T-cell (primary cell): ENCODE data around the gene INHA. TPM values are rescaled to one million over a fixed set of nuclear protein-coding genes. Genes with fewer than 3 reads are reported as not detected.

Experiments
- ATAC-seq, 4 experiments: fragments of 200-7000 bp in 3 of 4; fragments of 150-1000 bp in 1 of 4; cut with Tn5 transposase; replicated peaks in 1 of 4; 1 replicate in 3 of 4; 2 replicates in 1 of 4; pipeline ENCODE4 v1.10.0; 2021; ENCODE audit warnings: moderate library complexity in 3 of 4, mild to moderate bottlenecking in 2 of 4, moderate number of reproducible peaks in 1 of 4
- CTCF ChIA-PET, 2 donors: fragments of 300-600 bp; sonication (Branson Sonifier 250); formaldehyde crosslinking; loops; one replicate each; lab custom pipeline; 2022; ENCODE audit warnings: antibody characterized with exemption in 2 of 2; lab: Charles Lee
- POLR2A ChIA-PET, 2 donors: fragments of 300-600 bp; sonication (Branson Sonifier 250); formaldehyde crosslinking; loops; one replicate each; lab custom pipeline; 2022; ENCODE audit warnings: antibody characterized with exemption in 2 of 2; lab: Charles Lee
- DNase-seq, 35 experiments: peaks; one replicate each; pipeline versions ENCODE4 v3.0.0 to v3.0.0-alpha.2; 2013 to 2023
- H3K27ac ChIP-seq: one replicate; pipeline ENCODE4 v1.5.1; 2013; ENCODE audit warnings: low read length
- H3K27me3 ChIP-seq, 2 experiments: replicated peaks in 1 of 2; 1 replicate in 1 of 2; 2 replicates in 1 of 2; pipeline versions ENCODE4 v1.6.1 to v1.7.0; 2013; ENCODE audit warnings: low read length in 1 of 2, mixed read lengths in 1 of 2; ENCODE audit not compliant: control insufficient read depth in 2 of 2, insufficient read depth in 2 of 2; ENCODE audit errors: extremely low read depth in 1 of 2
- H3K36me3 ChIP-seq, 2 donors: 1 replicate in 1 of 2; 2 replicates in 1 of 2; pipeline versions ENCODE4 v1.6.1 to v1.7.0; 2013; ENCODE audit warnings: low read length in 1 of 2; ENCODE audit not compliant: control insufficient read depth in 2 of 2, insufficient read depth in 1 of 2; ENCODE audit errors: extremely low read depth in 1 of 2
- H3K4me1 ChIP-seq, 2 experiments: 1 replicate in 1 of 2; 2 replicates in 1 of 2; pipeline versions ENCODE4 v1.6.1 to v1.7.0; 2013; ENCODE audit warnings: low read length in 2 of 2, mixed read lengths in 1 of 2; ENCODE audit not compliant: insufficient read depth in 2 of 2, control insufficient read depth in 1 of 2; ENCODE audit errors: extremely low read depth in 1 of 2
- H3K4me3 ChIP-seq, 2 donors: 1 replicate in 1 of 2; 2 replicates in 1 of 2; pipeline versions ENCODE4 v1.5.1 to v1.7.0; 2013; ENCODE audit warnings: mild to moderate bottlenecking in 2 of 2, low read length in 1 of 2, moderate library complexity in 1 of 2; ENCODE audit not compliant: control insufficient read depth in 1 of 2; ENCODE audit errors: extremely low read depth in 1 of 2
- H3K9me3 ChIP-seq: 2 replicates; pipeline ENCODE4 v1.7.0; 2013
- H3K27ac Mint-ChIP-seq, 2 donors: one replicate each; pipeline ENCODE4 v1.8.0; 2020 to 2021; ENCODE audit warnings: mild to moderate bottlenecking in 2 of 2, mixed read lengths in 2 of 2
- H3K27me3 Mint-ChIP-seq, 2 donors: one replicate each; pipeline ENCODE4 v1.8.0; 2021 to 2022; ENCODE audit warnings: mixed read lengths in 2 of 2
- H3K36me3 Mint-ChIP-seq: one replicate; pipeline ENCODE4 v1.8.0; 2021; ENCODE audit warnings: mixed read lengths
- H3K4me1 Mint-ChIP-seq, 3 donors: one replicate each; pipeline ENCODE4 v1.8.0; 2020 to 2022; ENCODE audit warnings: mixed read lengths in 3 of 3, mild to moderate bottlenecking in 1 of 3
- H3K4me3 Mint-ChIP-seq, 3 donors: one replicate each; pipeline ENCODE4 v1.8.0; 2020 to 2022; ENCODE audit warnings: mild to moderate bottlenecking in 3 of 3, mixed read lengths in 3 of 3, moderate library complexity in 3 of 3
- H3K9me3 Mint-ChIP-seq, 3 donors: one replicate each; pipeline ENCODE4 v1.8.0; 2020 to 2022; ENCODE audit warnings: mixed read lengths in 3 of 3
- WGBS: methylation state at CpG from one replicate; pipeline ENCODE4 v1.1.5; 2013; ENCODE audit warnings: missing lambda C conversion rate; ENCODE audit not compliant: insufficient coverage; 5-methylcytosine and 5-hydroxymethylcytosine counted together
- total RNA-seq, 35 experiments: library from RNA in 6 of 35; stranded (reverse) in 6 of 35; fragments of 120-200 nt in 1 of 35; gene quantifications; one replicate each; pipeline versions ENCODE4 v1.2.1 to v1.2.4 and lab custom pipeline; 2013 to 2026

INHA gene
- total RNA-seq, 5 donors from 2014 or later (not counting 1 experiment from before 2014, with no cell fraction given), result 0.16 TPM; not detected in 4

- ChIA-PET CTCF (interaction anchor here (0.5 to 1.0 kb wide), 3 partner anchors 36 to 222 kb away, joined by 3 to 8 read pairs (median 6); no protein-coding TSS in a partner anchor), POLR2A (no interaction called here)
- peaks cover 0 to 57% of the 10 kb centered on the region in 2 experiments for H3K27me3 ChIP-seq
- H3K9me3 ChIP-seq, result no peaks in the 10 kb centered on the region
- DNase-seq (no peak), ATAC-seq (no peak)
- H3K27ac ChIP-seq, result no peak overlapping the region
- Mint-ChIP-seq H3K27me3 (peaks cover 25 to 43% of the 10 kb centered on the region in 2 donors), H3K4me3 (no peak overlapping the region), H3K9me3 (no peaks in the 10 kb centered on the region), H3K27ac (no peak overlapping the region), H3K36me3 (no peaks in the 10 kb centered on the region), H3K4me1 (peaks cover 0 to 4% (median 0%) of the 10 kb centered on the region in 3 donors)
- H3K36me3 ChIP-seq, result no peaks in the 10 kb centered on the region
- peaks cover 0 to 7% of the 10 kb centered on the region in 2 experiments for H3K4me1 ChIP-seq
- 71% methylated on average over 1 of the region's 6 CpGs for WGBS
- no peak overlapping the region for H3K4me3 ChIP-seq
These were observed 3.7 kb downstream of the INHA start for GRCh38 chr2:219575566-219576504.

GRCh38 chr2:219576505-219577388 lies 4.6 kb downstream of the INHA start:
- Mint-ChIP-seq H3K4me3 (no peak overlapping the region), H3K27me3 (peaks cover 24 to 43% of the 10 kb centered on the region in 2 donors), H3K36me3 (no peaks in the 10 kb centered on the region), H3K4me1 (peaks cover 0 to 1% (median 0%) of the 10 kb centered on the region in 3 donors), H3K9me3 (no peaks in the 10 kb centered on the region), H3K27ac (no peak overlapping the region)
- peaks cover 0 to 49% of the 10 kb centered on the region in 2 experiments for H3K27me3 ChIP-seq
- DNase-seq, result no peak
- no peaks in the 10 kb centered on the region for H3K4me1 ChIP-seq
- ATAC-seq, result no peak
- POLR2A ChIA-PET, result no interaction called here
- 72% methylated on average over 4 of the region's 15 CpGs for WGBS
- H3K36me3 ChIP-seq, result no peaks in the 10 kb centered on the region
- CTCF ChIA-PET, result interaction anchor here in 1 of 2 donors (1.0 kb wide), 1 partner anchor 37 kb away, joined by 3 read pairs; no protein-coding TSS in a partner anchor
- H3K9me3 ChIP-seq, result no peaks in the 10 kb centered on the region
- no peak overlapping the region for H3K4me3 ChIP-seq
- no peak overlapping the region for H3K27ac ChIP-seq

DNA sequence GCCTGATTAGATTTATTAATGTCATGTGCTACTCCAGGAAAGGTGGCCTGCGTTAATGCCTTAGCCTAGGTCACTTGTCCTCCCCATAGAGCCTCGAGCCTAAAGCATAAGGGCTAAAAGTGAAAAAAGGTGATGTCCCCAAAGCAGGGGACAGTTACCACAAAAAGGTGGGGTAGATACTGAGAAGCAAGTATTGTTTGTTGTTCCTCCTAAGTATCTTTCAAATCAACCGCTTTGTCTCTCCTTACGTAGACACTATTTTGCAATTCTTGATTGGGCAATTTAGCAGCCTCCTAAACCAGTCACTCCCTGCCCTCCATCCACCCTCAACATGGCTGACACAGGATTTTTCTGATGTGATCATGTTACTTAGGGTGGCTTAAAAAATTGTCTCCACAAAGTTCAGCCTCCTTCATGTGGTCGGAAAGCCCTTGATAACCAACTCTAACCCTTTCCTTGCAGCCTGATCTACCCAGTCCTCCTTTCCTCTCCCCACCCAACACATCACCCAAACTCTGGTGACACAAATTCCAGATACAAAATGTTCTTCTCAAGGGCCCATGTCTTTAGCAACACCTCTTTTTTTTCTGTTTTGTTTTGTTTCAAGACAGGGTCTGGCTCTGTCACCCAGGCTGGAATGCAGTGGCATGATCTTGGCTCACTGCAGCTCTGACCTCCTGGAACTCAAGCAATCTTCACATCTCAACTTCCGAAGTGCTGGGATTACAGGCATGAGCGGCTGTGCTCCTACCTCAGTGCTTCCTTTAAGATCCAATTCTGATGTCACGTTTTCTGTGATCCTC lies 6.9 kb downstream of the INHA start:
- DNase-seq, result no peak
- no peak for ATAC-seq
- ChIA-PET POLR2A (interaction anchor here in 1 of 2 donors (0.6 kb wide), 1 partner anchor 19 kb away, joined by 3 read pairs; no protein-coding TSS in a partner anchor), CTCF (no interaction called here)
- H3K4me1 Mint-ChIP-seq, result no peaks in the 10 kb centered on the region
- H3K27me3 Mint-ChIP-seq, result peaks cover 12 to 25% of the 10 kb centered on the region in 2 donors
- H3K27ac ChIP-seq, result no peak overlapping the region
- H3K27me3 ChIP-seq, result peaks cover 0 to 33% of the 10 kb centered on the region in 2 experiments
- H3K4me3 Mint-ChIP-seq, result no peak overlapping the region
- no peaks in the 10 kb centered on the region for H3K4me1 ChIP-seq
- H3K9me3 Mint-ChIP-seq, result no peaks in the 10 kb centered on the region
- H3K9me3 ChIP-seq, result no peaks in the 10 kb centered on the region
- no peak overlapping the region for H3K4me3 ChIP-seq
- H3K27ac Mint-ChIP-seq, result no peak overlapping the region
- no peaks in the 10 kb centered on the region for H3K36me3 Mint-ChIP-seq
- WGBS, result 90% methylated on average over 3 of the region's 8 CpGs
- no peaks in the 10 kb centered on the region for H3K36me3 ChIP-seq

GRCh38 chr2:219581346-219581745 lies 9.2 kb downstream of the INHA start:
- H3K27me3 ChIP-seq, result peaks cover 0 to 21% of the 10 kb centered on the region in 2 experiments
- H3K4me1 ChIP-seq, result no peaks in the 10 kb centered on the region
- Mint-ChIP-seq H3K36me3 (no peaks in the 10 kb centered on the region), H3K9me3 (no peaks in the 10 kb centered on the region), H3K27me3 (peaks cover 17 to 18% of the 10 kb centered on the region in 2 donors), H3K27ac (no peak overlapping the region), H3K4me1 (no peaks in the 10 kb centered on the region), H3K4me3 (no peak overlapping the region)
- CTCF ChIA-PET, result interaction anchor here in 1 of 2 donors (0.5 kb wide), 1 partner anchor 1353 kb away, joined by 3 read pairs; no protein-coding TSS in a partner anchor
- ATAC-seq, result no peak
- no peaks in the 10 kb centered on the region for H3K36me3 ChIP-seq
- no peaks in the 10 kb centered on the region for H3K9me3 ChIP-seq
- no peak for DNase-seq
- POLR2A ChIA-PET, result no interaction called here
- no peak overlapping the region for H3K4me3 ChIP-seq
- no peak overlapping the region for H3K27ac ChIP-seq
- 50% methylated on average over 1 of the region's 2 CpGs for WGBS

DNA sequence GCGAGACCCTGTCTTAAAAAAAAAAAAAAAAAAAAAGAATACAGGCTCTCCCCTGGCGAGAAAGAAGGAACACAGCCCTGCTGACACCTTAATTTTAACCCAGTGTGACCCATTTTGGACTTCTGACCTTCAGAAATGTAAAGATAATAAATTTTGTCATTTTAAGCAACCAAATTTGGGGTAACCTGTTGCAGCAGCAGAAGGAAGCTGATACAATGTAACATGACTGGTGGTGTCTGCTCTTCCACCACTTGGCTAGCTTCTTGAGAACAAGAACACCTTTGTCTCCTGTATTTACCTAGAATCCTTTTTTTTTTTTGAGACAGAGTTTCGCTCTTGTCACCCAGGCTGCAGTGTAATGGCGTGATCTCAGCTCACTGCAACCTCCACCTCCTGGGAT lies 19.0 kb downstream of the INHA start:
- H3K9me3 Mint-ChIP-seq, result no peaks in the 10 kb centered on the region
- CTCF ChIA-PET, result interaction anchor here in 1 of 2 donors (0.6 kb wide), 1 partner anchor 516 kb away, joined by 3 read pairs; no protein-coding TSS in a partner anchor
- no peak overlapping the region for H3K4me3 Mint-ChIP-seq
- H3K27ac Mint-ChIP-seq, result no peak overlapping the region
- WGBS, result no CpG with 5 or more reads among the region's 4 CpGs
- DNase-seq (no peak), ATAC-seq (no peak)
- H3K27me3 ChIP-seq, result peaks cover 0 to 13% of the 10 kb centered on the region in 2 experiments
- peaks cover 18% of the 10 kb centered on the region in 2 donors for H3K27me3 Mint-ChIP-seq
- H3K36me3 ChIP-seq, result no peaks in the 10 kb centered on the region
- H3K27ac ChIP-seq, result no peak overlapping the region
- H3K36me3 Mint-ChIP-seq, result no peaks in the 10 kb centered on the region
- H3K4me3 ChIP-seq, result no peak overlapping the region
- H3K4me1 ChIP-seq, result no peaks in the 10 kb centered on the region
- POLR2A ChIA-PET, result no interaction called here
- H3K4me1 Mint-ChIP-seq, result no peaks in the 10 kb centered on the region
- no peaks in the 10 kb centered on the region for H3K9me3 ChIP-seq
